PC-3 (cell line): ENCODE measurements around the gene SMIM14.

Experiments used
- CTCF ChIP-seq: fragments of 300-600 bp; sonication (generic); conservative IDR thresholded peaks from 2 replicates; pipeline ENCODE4 v1.5.1; 2017; ENCODE audit warnings: antibody characterized with exemption, low read depth, mild to moderate bottlenecking, low read length
- EZH2 ChIP-seq: fragments of 300-600 bp; sonication (generic); IDR thresholded peaks from one replicate; pipeline ENCODE4 v1.6.1; 2017; ENCODE audit warnings: antibody characterized with exemption, mild to moderate bottlenecking, low read length; ENCODE audit not compliant: unreplicated experiment

GRCh38 chr4:39542611-39543012 lies 96.1 kb downstream of the SMIM14 start:
- TF ChIP-seq CTCF (no peak), EZH2 (no peak)
